Osteocyte (in vitro differentiated cells): ENCODE measurements around the gene KCNC3. TPM values are rescaled to one million over a fixed set of nuclear protein-coding genes. Genes with fewer than 3 reads are reported as not detected.
"Not testable (repeated sequence)": the region's sequence is repeated elsewhere in the genome, so short reads cannot be mapped to it uniquely, and the experiment has no call there.

Experiments
- DNase-seq: peaks from one replicate; pipeline ENCODE4 v3.0.0; 2021; ENCODE audit warnings: mixed read lengths; ENCODE audit not compliant: unreplicated experiment; ENCODE audit errors: extremely low spot score
- H3K27ac Mint-ChIP-seq: one replicate; pipeline ENCODE4 v1.8.0; 2021; ENCODE audit warnings: mild to moderate bottlenecking, mixed read lengths; ENCODE audit not compliant: unreplicated experiment
- H3K27me3 Mint-ChIP-seq: one replicate; pipeline ENCODE4 v1.8.0; 2021; ENCODE audit warnings: mixed read lengths; ENCODE audit not compliant: unreplicated experiment
- H3K36me3 Mint-ChIP-seq: one replicate; pipeline ENCODE4 v1.8.0; 2021; ENCODE audit warnings: mixed read lengths; ENCODE audit not compliant: unreplicated experiment
- H3K4me1 Mint-ChIP-seq: one replicate; pipeline ENCODE4 v1.8.0; 2021; ENCODE audit warnings: mixed read lengths; ENCODE audit not compliant: unreplicated experiment
- H3K4me3 Mint-ChIP-seq: one replicate; pipeline ENCODE4 v1.8.0; 2021; ENCODE audit warnings: mild to moderate bottlenecking, moderate library complexity, mixed read lengths; ENCODE audit not compliant: unreplicated experiment
- H3K9me3 Mint-ChIP-seq: one replicate; pipeline ENCODE4 v1.8.0; 2021; ENCODE audit warnings: mixed read lengths; ENCODE audit not compliant: unreplicated experiment
- CTCF ChIP-seq: fragments of 200-600 bp; sonication (generic); IDR thresholded peaks from 2 replicates; pipeline ENCODE4 v1.5.0; 2021; ENCODE audit warnings: antibody characterized with exemption, mild to moderate bottlenecking, moderate library complexity
- total RNA-seq: library from RNA; stranded (reverse); gene quantifications from 2 replicates; pipeline ENCODE4 v1.2.1, GENCODE V29; 2021

Gene KCNC3
- total RNA-seq, 1 donor from 2014 or later, result 1.2 TPM

GRCh38 chr19:50358483-50359327 is 29.5 kb upstream of the KCNC3 start:
- TF ChIP-seq CTCF, result no peak
- no peak overlapping the region for H3K27ac Mint-ChIP-seq
- H3K27me3 Mint-ChIP-seq, result no peaks in the 10 kb centered on the region
- H3K36me3 Mint-ChIP-seq, result no peaks in the 10 kb centered on the region
- no peak overlapping the region for H3K4me3 Mint-ChIP-seq
- H3K9me3 Mint-ChIP-seq, result no peaks in the 10 kb centered on the region
- no peak for DNase-seq
- no peaks in the 10 kb centered on the region for H3K4me1 Mint-ChIP-seq

GRCh38 chr19:50357178-50358100 is 28.3 kb upstream of the KCNC3 start:
- Mint-ChIP-seq H3K9me3 (no peaks in the 10 kb centered on the region), H3K27ac (no peak overlapping the region), H3K27me3 (no peaks in the 10 kb centered on the region), H3K36me3 (no peaks in the 10 kb centered on the region), H3K4me1 (no peaks in the 10 kb centered on the region), H3K4me3 (no peak overlapping the region)
- DNase-seq, result no peak
- TF ChIP-seq CTCF, result peak; percentile 79

DNA sequence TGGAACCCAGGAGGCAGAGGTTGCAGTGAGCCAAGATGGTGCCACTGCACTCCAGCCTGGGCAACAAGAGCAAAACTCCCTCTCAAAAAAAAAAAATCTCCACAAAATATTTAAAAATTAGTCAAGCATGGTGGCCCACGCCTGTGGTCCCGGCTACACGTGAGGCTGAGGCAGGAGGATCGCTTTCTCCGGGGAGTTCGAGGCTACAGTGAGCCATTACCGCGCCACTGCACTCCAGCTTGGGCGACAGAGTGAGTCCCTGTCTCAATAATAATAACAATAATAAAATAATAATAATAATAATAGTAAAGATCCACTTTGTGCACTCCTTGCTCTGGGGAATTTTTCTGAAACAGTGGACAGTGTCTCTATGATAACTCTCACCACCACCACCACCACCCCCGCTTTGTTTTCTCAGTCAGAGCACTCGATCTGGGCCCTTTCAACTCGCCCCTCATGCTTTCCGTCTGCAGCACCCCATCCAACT is 27.6 kb upstream of the KCNC3 start:
- no peak overlapping the region for H3K4me3 Mint-ChIP-seq
- H3K36me3 Mint-ChIP-seq, result no peaks in the 10 kb centered on the region
- no peak for TF ChIP-seq CTCF
- no peaks in the 10 kb centered on the region for H3K27me3 Mint-ChIP-seq
- no peaks in the 10 kb centered on the region for H3K9me3 Mint-ChIP-seq
- H3K27ac Mint-ChIP-seq, result no peak overlapping the region
- no peak for DNase-seq
- H3K4me1 Mint-ChIP-seq, result no peaks in the 10 kb centered on the region

DNA sequence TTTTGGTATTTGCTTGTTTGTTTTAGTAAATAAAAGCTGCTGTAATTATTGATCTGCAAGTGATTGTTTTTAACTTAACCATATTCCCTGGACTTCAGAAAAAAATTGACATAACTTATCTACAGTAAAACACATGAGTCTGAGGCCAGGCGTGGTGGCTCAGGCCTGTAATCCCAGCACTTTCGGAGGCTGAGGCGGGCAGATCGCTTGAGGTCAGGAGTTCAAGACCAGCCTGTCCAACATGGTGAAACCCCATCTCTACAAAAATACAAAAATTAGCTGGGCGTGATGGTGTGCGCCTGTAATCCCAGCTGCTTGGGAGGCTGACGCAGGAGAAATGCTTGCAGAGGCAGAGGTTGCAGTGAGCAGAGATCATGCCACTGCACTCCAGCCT is 24.3 kb upstream of the KCNC3 start:
- not testable (repeated sequence) for DNase-seq, H3K27ac Mint-ChIP-seq, H3K4me1 Mint-ChIP-seq, H3K36me3 Mint-ChIP-seq, H3K27me3 Mint-ChIP-seq, H3K4me3 Mint-ChIP-seq, H3K9me3 Mint-ChIP-seq

DNA sequence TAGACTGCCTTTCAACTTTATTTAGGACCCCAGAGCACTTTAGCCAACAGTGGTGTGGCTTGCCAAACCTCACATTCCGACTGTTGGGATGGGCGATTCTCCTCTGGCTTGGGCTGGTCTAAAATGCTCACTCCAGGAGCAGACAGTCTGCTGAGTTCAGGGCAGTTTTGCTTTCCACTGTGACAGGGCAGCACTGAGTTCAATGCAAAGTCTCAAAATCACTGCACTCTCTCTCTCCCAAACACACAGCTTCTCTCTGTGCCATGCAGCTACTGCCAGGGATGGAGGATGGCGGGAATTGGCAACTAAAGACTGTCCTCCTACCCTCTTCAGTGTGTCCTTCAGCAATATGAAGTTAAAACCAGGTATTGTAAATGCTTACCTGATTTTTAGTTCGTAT is 23.1 kb upstream of the KCNC3 start:
- Mint-ChIP-seq H3K27ac (no peak overlapping the region), H3K27me3 (no peaks in the 10 kb centered on the region), H3K4me3 (no peak overlapping the region), H3K9me3 (no peaks in the 10 kb centered on the region), H3K36me3 (no peaks in the 10 kb centered on the region), H3K4me1 (no peaks in the 10 kb centered on the region)
- DNase-seq, result no peak
- no peak for TF ChIP-seq CTCF
